Immature natural killer cell (primary cell): ENCODE results near the gene LEO1. TPM values are rescaled to one million over a fixed set of nuclear protein-coding genes. Genes with fewer than 3 reads are reported as not detected.
A peak's percentile ranks its signal among the peaks of the same experiment; 100 is the strongest.

Experiments
- DNase-seq, 3 donors: peaks; one replicate each; pipeline ENCODE4 v3.0.0; 2022; ENCODE audit warnings: mixed read lengths in 1 of 3
- H3K27ac Mint-ChIP-seq, 6 donors: one replicate each; pipeline ENCODE4 v1.8.0; 2020; ENCODE audit warnings: mixed read lengths in 6 of 6, mild to moderate bottlenecking in 5 of 6, inconsistent platforms in 4 of 6, moderate library complexity in 3 of 6
- H3K27me3 Mint-ChIP-seq, 3 donors: one replicate each; pipeline ENCODE4 v1.8.0; 2020 to 2021; ENCODE audit warnings: low read depth in 3 of 3, mild to moderate bottlenecking in 3 of 3, mixed read lengths in 3 of 3, moderate library complexity in 3 of 3, inconsistent platforms in 1 of 3
- H3K36me3 Mint-ChIP-seq, 3 donors: one replicate each; pipeline ENCODE4 v1.8.0; 2020; ENCODE audit warnings: mixed read lengths in 3 of 3, inconsistent platforms in 2 of 3, mild to moderate bottlenecking in 2 of 3
- H3K4me1 Mint-ChIP-seq, 2 donors: one replicate each; pipeline ENCODE4 v1.8.0; 2020; ENCODE audit warnings: inconsistent platforms in 2 of 2, mild to moderate bottlenecking in 2 of 2, mixed read lengths in 2 of 2, moderate library complexity in 1 of 2
- H3K4me3 Mint-ChIP-seq, 5 donors: one replicate each; pipeline ENCODE4 v1.8.0; 2020; ENCODE audit warnings: mild to moderate bottlenecking in 5 of 5, mixed read lengths in 5 of 5, inconsistent platforms in 3 of 5, moderate library complexity in 3 of 5
- H3K9me3 Mint-ChIP-seq, 6 donors: one replicate each; pipeline ENCODE4 v1.8.0; 2020; ENCODE audit warnings: mild to moderate bottlenecking in 6 of 6, mixed read lengths in 6 of 6, inconsistent platforms in 4 of 6, moderate library complexity in 3 of 6
- polyA plus RNA-seq, 3 donors: library from polyadenylated mRNA; unstranded; fragments of 300-500 nt; fragmentation: Illumina TruSeq; gene quantifications; one replicate each; pipeline ENCODE4 v1.2.3, GENCODE V29; 2021

Gene LEO1
- polyA plus RNA-seq, 3 donors from 2014 or later = 10.4 to 30.0 (median 16.2) TPM

DNA sequence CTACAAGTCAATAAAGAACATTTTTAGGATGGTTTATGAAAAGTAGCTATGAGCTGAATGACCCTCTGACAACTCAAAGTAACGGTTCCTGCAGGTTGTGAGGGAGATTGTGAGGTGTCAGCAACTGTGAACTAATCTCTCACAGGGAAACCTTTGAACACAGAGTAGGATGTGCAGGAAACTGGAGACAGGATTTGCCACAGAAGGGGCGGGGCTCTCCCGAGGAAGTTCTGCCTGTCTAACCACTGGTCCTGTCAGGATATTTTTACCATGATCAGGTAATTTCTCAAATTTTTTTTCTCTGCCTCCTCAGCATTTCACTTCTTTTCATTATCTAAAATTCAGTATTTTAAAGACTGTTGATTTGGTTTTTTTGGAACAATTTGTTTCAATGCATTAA lies 33.3 kb downstream of the LEO1 start:
- H3K9me3 Mint-ChIP-seq = no peaks in the 10 kb centered on the region
- peak overlapping the region in 1 of 6 donors; percentile 65 for H3K27ac Mint-ChIP-seq
- no peak overlapping the region for H3K4me3 Mint-ChIP-seq
- no peak for DNase-seq
- H3K4me1 Mint-ChIP-seq = peaks cover 0 to 9% of the 10 kb centered on the region in 2 donors
- H3K27me3 Mint-ChIP-seq = no peaks in the 10 kb centered on the region
- peaks cover 9 to 31% (median 15%) of the 10 kb centered on the region in 3 donors for H3K36me3 Mint-ChIP-seq

- Mint-ChIP-seq H3K4me1 (no peaks in the 10 kb centered on the region), H3K27me3 (no peaks in the 10 kb centered on the region), H3K4me3 (no peak overlapping the region), H3K27ac (peak overlapping the region in 2 of 6 donors; percentile 46 to 60), H3K36me3 (peaks cover 9 to 23% (median 11%) of the 10 kb centered on the region in 3 donors), H3K9me3 (no peaks in the 10 kb centered on the region)
- DNase-seq = no peak
Observed at GRCh38 chr15:51936105-51936478, 35.5 kb downstream of the LEO1 start.

GRCh38 chr15:51935466-51936104 lies 36.0 kb downstream of the LEO1 start:
- Mint-ChIP-seq H3K27me3 (no peaks in the 10 kb centered on the region), H3K36me3 (peaks cover 9 to 23% (median 11%) of the 10 kb centered on the region in 3 donors), H3K9me3 (no peaks in the 10 kb centered on the region), H3K4me1 (no peaks in the 10 kb centered on the region), H3K27ac (peak overlapping the region in 4 of 6 donors; percentile 37 to 72 (median 58)), H3K4me3 (no peak overlapping the region)
- no peak for DNase-seq

DNA sequence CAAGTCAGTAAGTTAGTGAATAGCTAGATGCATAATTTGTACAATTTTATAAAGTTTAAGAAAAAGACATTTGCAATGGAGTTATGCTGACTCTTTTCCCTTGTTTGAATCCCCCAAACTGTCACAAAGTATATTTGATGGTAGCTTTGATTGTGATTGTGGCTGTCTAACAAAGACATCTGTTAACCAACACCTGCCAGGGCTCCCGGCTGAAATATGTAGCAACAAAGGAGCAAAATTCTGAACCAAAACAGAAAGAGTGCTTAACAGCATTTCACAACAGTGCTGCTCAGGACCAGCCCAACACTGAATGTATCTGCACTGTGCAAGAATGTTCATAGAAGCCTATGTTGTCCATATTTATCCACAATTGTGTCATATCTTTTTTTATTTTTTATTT lies 39.4 kb downstream of the LEO1 start:
- H3K9me3 Mint-ChIP-seq = no peaks in the 10 kb centered on the region
- peaks cover 5 to 10% (median 9%) of the 10 kb centered on the region in 3 donors for H3K36me3 Mint-ChIP-seq
- H3K27ac Mint-ChIP-seq = no peak overlapping the region
- no peaks in the 10 kb centered on the region for H3K4me1 Mint-ChIP-seq
- H3K4me3 Mint-ChIP-seq = no peak overlapping the region
- no peak for DNase-seq
- H3K27me3 Mint-ChIP-seq = no peaks in the 10 kb centered on the region

DNA sequence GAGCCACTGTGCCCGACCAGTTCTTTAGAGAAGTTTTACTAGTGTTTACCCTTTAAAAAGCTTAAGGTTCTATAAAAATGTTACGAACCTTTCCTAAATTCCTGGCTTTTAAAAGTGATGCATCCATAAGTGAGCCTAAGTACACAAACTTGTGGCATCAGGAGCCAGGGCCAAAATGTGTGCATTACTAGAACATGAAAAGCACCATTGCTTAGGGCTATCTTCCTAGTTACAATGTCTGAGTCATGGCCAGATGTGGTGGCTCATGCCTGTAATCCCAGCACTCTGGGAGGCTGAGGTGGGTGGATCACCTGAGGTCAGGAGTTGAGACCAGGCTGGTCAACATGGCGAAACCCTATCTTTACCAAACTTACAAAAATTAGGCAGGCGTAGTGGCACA lies 39.9 kb downstream of the LEO1 start:
- Mint-ChIP-seq H3K36me3 (peaks cover 4 to 14% (median 11%) of the 10 kb centered on the region in 3 donors), H3K27me3 (no peaks in the 10 kb centered on the region), H3K9me3 (no peaks in the 10 kb centered on the region), H3K4me1 (no peaks in the 10 kb centered on the region), H3K27ac (no peak overlapping the region), H3K4me3 (no peak overlapping the region)
- no peak for DNase-seq

DNA sequence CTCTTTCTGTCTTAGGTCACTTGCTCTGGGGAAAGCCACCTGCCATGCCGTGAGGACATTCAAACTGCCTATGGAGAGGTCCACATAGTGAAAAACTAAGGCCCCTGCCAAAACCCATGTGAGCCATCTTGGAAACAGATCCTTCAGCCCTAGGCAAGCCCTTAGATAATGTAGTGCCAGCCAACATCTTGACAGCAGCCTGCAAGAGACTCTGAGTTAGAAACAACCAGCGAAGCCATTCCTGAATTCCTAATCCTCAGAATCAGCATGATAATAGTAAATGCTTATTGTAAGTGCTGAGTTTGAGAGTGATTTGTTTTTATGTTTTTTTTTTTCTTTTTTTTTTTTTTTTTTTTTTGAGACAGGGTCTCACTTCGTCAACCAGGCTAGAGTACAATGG lies 40.6 kb downstream of the LEO1 start:
- no peak for DNase-seq
- Mint-ChIP-seq H3K4me3 (no peak overlapping the region), H3K9me3 (no peaks in the 10 kb centered on the region), H3K27ac (no peak overlapping the region), H3K4me1 (no peaks in the 10 kb centered on the region), H3K27me3 (no peaks in the 10 kb centered on the region), H3K36me3 (peaks cover 4 to 13% (median 12%) of the 10 kb centered on the region in 3 donors)

DNA sequence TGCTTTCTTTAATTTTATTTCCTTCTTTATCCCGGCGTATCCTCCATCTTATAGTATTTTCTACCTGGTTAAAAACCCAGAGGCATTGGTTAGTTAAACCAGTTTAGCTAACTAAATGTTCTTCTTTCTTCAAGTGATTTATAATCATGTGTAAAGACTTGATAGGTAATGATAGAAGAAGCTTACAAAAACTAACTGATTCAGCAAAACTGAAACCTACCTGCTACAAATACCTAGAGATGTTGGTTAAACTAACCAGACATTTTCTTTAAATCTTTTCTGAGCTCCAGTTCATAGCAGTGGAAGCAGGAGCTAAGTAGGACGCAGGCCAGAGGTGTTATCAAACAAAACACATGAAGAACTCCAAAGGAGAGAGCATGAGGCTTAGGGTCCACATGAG lies 44.8 kb downstream of the LEO1 start:
- H3K27me3 Mint-ChIP-seq = no peaks in the 10 kb centered on the region
- no peaks in the 10 kb centered on the region for H3K9me3 Mint-ChIP-seq
- peak overlapping the region in 1 of 6 donors; percentile 8 for H3K27ac Mint-ChIP-seq
- peaks cover 4 to 23% (median 15%) of the 10 kb centered on the region in 3 donors for H3K36me3 Mint-ChIP-seq
- H3K4me1 Mint-ChIP-seq = no peaks in the 10 kb centered on the region
- H3K4me3 Mint-ChIP-seq = no peak overlapping the region
- no peak for DNase-seq

DNA sequence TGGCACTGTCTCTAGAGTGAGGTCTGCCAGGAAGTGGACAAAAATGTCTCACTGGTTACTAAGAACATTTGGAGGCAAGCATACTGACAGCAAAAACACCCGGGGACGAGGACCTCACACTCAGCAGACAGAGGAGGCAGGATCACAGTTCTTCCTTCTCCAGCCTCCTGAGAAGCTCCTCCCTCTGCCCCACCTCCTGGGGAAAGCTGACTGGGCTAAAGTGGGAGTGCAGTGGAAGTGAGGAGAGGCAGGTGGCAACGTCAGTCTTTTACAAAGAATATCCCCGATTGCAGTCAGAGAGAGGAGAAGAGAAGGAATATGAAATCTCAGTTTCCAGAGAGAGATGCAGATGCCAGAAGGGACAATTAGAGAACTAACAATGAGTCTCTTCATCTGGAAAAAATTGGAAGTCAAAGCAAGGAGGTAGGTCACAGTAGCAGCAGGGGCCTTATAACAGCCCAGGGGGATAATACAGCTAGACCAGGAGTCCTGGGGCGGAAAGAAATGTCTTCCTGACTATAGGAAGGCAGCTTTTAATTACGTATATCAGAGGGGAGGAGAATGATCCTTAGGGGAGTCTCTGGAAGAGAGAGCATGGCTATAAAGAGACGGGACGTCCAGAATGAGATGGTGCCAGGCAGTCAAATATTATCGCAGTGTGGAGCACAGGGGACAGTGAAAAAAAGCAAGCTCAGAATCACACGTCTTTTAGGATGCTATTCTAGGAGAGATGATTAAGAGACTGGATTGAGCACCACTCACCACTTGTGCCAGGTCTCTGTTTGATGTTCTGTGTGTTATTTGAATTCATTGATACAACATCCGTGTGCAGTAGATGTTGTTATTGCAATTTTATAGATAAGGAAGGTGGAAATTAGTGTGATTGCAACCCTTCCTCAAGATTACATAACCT lies 47.2 kb downstream of the LEO1 start:
- Mint-ChIP-seq H3K27me3 (no peaks in the 10 kb centered on the region), H3K36me3 (peaks cover 0 to 29% (median 20%) of the 10 kb centered on the region in 3 donors), H3K9me3 (no peaks in the 10 kb centered on the region), H3K4me1 (no peaks in the 10 kb centered on the region), H3K27ac (peak overlapping the region in 2 of 6 donors; percentile 18), H3K4me3 (no peak overlapping the region)
- DNase-seq = no peak

- Mint-ChIP-seq H3K4me3 (no peak overlapping the region), H3K27ac (no peak overlapping the region), H3K4me1 (no peaks in the 10 kb centered on the region), H3K36me3 (peaks cover 4 to 13% (median 7%) of the 10 kb centered on the region in 3 donors), H3K9me3 (no peaks in the 10 kb centered on the region), H3K27me3 (peaks cover 0 to 3% (median 0%) of the 10 kb centered on the region in 3 donors)
- no peak for DNase-seq
Observed at GRCh38 chr15:51917493-51917892, 54.1 kb downstream of the LEO1 start.

DNA sequence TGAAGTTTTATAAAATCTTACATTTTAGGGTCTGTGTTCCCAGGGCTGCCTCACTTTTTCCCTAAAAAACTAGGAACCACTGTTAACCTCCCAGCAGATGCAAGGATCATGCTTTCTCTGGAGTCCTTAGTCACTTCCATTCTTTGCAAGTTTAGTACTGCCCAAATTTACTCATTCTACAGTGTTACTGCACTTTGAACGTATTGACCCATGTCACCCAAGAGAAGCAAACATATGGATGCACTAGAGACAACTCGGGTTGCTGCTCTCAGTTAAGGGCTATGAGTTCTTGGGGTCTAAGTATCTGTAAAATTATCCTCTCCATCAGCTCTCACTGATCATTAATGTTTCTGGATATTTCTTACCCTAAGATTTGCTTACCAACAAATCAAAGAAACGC lies 59.0 kb downstream of the LEO1 start:
- Mint-ChIP-seq H3K4me3 (no peak overlapping the region), H3K27me3 (peaks cover 0 to 3% (median 0%) of the 10 kb centered on the region in 3 donors), H3K36me3 (peaks cover 4 to 24% (median 17%) of the 10 kb centered on the region in 3 donors), H3K27ac (no peak overlapping the region), H3K4me1 (no peaks in the 10 kb centered on the region), H3K9me3 (no peaks in the 10 kb centered on the region)
- DNase-seq = no peak

DNA sequence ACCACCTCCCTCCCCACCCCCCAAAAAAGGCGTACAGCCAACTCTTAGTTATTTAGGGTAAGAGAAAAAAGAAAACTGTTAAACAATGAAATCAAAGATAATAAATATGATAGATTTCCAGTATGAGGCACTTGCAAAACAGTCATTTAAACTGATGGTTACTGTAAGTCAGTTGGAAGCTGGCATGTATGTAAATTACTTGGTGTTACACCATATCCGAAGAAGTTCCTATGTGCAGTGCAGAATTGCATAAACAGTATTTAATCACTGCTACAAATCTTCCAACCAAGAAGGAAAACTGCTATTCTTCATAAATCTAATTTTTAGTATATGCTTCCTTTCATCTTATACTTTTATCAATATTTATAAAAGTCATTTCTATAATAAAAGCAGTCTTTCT lies 62.0 kb downstream of the LEO1 start:
- Mint-ChIP-seq H3K27me3 (no peaks in the 10 kb centered on the region), H3K9me3 (no peaks in the 10 kb centered on the region), H3K4me1 (peaks cover 0 to 1% of the 10 kb centered on the region in 2 donors), H3K4me3 (no peak overlapping the region), H3K27ac (no peak overlapping the region), H3K36me3 (peaks cover 9 to 31% (median 23%) of the 10 kb centered on the region in 3 donors)
- DNase-seq = no peak

DNA sequence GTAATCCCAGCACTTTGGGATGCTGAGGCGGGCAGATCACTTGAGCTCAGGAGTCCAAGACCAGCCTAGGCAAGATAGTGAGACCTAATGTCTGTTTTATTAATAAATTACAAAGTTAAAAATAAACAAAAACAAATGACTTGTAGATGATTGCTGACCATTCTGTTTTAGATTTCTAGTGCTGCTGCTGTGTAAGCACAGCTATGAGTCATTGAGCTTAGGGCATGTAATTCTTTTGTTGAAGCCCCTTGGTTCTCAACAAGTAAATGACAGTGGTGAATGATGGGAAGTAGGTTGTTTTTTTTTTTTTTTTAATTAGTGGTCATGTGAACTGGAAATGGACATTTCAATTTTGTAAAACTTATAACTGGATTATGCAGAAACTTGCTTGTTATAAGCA lies 63.3 kb downstream of the LEO1 start:
- H3K4me3 Mint-ChIP-seq = no peak overlapping the region
- H3K9me3 Mint-ChIP-seq = no peaks in the 10 kb centered on the region
- peaks cover 0 to 2% of the 10 kb centered on the region in 2 donors for H3K4me1 Mint-ChIP-seq
- H3K36me3 Mint-ChIP-seq = peaks cover 11 to 35% (median 23%) of the 10 kb centered on the region in 3 donors
- peak overlapping the region in 1 of 6 donors; percentile 73 for H3K27ac Mint-ChIP-seq
- DNase-seq = no peak
- no peaks in the 10 kb centered on the region for H3K27me3 Mint-ChIP-seq

DNA sequence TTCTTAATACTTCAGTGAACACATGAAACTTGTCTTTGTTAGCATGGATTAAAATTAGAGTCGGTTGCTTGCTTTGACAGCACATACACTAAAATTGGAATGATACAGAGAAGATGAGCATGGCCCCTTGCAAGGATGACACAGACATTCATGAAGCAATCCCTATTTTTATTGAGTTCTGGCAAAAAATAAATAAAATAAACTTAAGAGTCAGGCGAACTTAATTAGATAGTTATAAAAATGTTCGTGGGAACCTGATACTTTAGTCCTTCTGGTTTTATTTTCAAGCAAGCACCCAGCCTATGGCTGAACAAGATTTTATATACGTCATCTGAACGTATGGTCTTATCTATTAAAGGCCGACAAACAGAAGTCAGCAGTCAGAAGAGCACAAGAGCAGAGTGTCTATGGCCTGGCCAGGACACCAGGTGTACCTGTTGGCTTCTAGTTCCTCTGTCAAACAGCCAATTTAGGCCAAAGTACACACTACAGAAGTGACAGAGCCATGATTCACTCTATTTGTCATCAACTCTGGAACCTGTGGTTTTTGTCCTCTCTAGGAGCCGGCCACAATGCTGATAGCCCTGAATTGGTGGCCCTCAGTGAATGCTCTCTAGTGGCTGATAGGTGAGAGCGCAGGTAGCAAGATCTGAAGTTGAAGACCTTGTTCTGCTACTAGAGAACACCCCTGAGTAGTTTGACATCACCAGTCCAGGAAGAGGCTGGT lies 64.3 kb downstream of the LEO1 start:
- Mint-ChIP-seq H3K27ac (peak overlapping the region in 3 of 6 donors; percentile 11 to 53 (median 39)), H3K36me3 (peaks cover 15 to 35% (median 20%) of the 10 kb centered on the region in 3 donors), H3K4me1 (peaks cover 0 to 2% of the 10 kb centered on the region in 2 donors), H3K4me3 (no peak overlapping the region), H3K9me3 (no peaks in the 10 kb centered on the region), H3K27me3 (peaks cover 0 to 2% (median 0%) of the 10 kb centered on the region in 3 donors)
- DNase-seq = no peak
